ENCODE measurements around the gene KCNMA1. TPM values are rescaled to one million over a fixed set of nuclear protein-coding genes. Genes with fewer than 3 reads are reported as not detected.

Gene KCNMA1
- total and polyA plus RNA-seq, 3 donors from 2014 or later, result 13.6 to 36.1 (median 24.7) TPM

GRCh38 chr10:77070346-77070745 is 567.3 kb downstream of the KCNMA1 start:
- Histone ChIP-seq H3K9me3 (no peaks in the 10 kb centered on the region), H3K4me3 (no peak overlapping the region), H3K27me3 (no peaks in the 10 kb centered on the region), H3K27ac (no peak overlapping the region), H3K36me3 (ENCODE audit: low read depth, missing control alignments) (no peaks in the 10 kb centered on the region), H3K4me1 (no peaks in the 10 kb centered on the region)
- no peak for DNase-seq
- intact Hi-C loops (cut with DNase I; ENCODE audit: low total_unique reads), result no loop called here
- WGBS, 2 donors, result 91 to 95% methylated on average over 5 of the region's 5 CpGs
- TF ChIP-seq CTCF (IDR thresholded peaks at IDR 0.05), result no peak
- TF ChIP-seq POLR2A (IDR thresholded peaks at IDR 0.05), result no peak

- Histone ChIP-seq H3K4me3 (no peak overlapping the region), H3K9me3 (no peaks in the 10 kb centered on the region), H3K27ac (no peak overlapping the region), H3K4me1 (no peaks in the 10 kb centered on the region), H3K27me3 (no peaks in the 10 kb centered on the region), H3K36me3 (ENCODE audit: low read depth, missing control alignments) (no peaks in the 10 kb centered on the region)
- intact Hi-C loops (cut with DNase I; ENCODE audit: low total_unique reads), result no loop called here
- TF ChIP-seq CTCF (IDR thresholded peaks at IDR 0.05) (no peak), POLR2A (IDR thresholded peaks at IDR 0.05) (no peak)
- no peak for DNase-seq
- WGBS, 2 donors, result 59 to 63% methylated on average over 3 of the region's 3 CpGs
These were observed 568.6 kb downstream of the KCNMA1 start for GRCh38 chr10:77068969-77069368.

GRCh38 chr10:77068272-77068671 is 569.3 kb downstream of the KCNMA1 start:
- Histone ChIP-seq H3K4me1 (no peaks in the 10 kb centered on the region), H3K9me3 (no peaks in the 10 kb centered on the region), H3K27ac (no peak overlapping the region), H3K36me3 (ENCODE audit: low read depth, missing control alignments) (no peaks in the 10 kb centered on the region), H3K4me3 (no peak overlapping the region), H3K27me3 (no peaks in the 10 kb centered on the region)
- WGBS, 2 donors, result 79 to 88% methylated on average over 4 of the region's 4 CpGs
- no peak for DNase-seq
- TF ChIP-seq POLR2A (IDR thresholded peaks at IDR 0.05), result no peak
- no peak for TF ChIP-seq CTCF (IDR thresholded peaks at IDR 0.05)
- intact Hi-C loops (cut with DNase I; ENCODE audit: low total_unique reads), result no loop called here

- no peak for TF ChIP-seq CTCF (IDR thresholded peaks at IDR 0.05)
- no peak for TF ChIP-seq POLR2A (IDR thresholded peaks at IDR 0.05)
- Histone ChIP-seq H3K4me1 (no peaks in the 10 kb centered on the region), H3K27me3 (no peaks in the 10 kb centered on the region), H3K4me3 (no peak overlapping the region), H3K36me3 (ENCODE audit: low read depth, missing control alignments) (no peaks in the 10 kb centered on the region), H3K9me3 (no peaks in the 10 kb centered on the region), H3K27ac (no peak overlapping the region)
- no peak for DNase-seq
- WGBS, 2 donors, result 92 to 97% methylated on average over 3 of the region's 3 CpGs
- intact Hi-C loops (cut with DNase I; ENCODE audit: low total_unique reads), result no loop called here
These were observed 575.2 kb downstream of the KCNMA1 start for GRCh38 chr10:77062381-77062780.

GRCh38 chr10:77060913-77061312 is 576.7 kb downstream of the KCNMA1 start:
- intact Hi-C loops (cut with DNase I; ENCODE audit: low total_unique reads), result no loop called here
- TF ChIP-seq POLR2A (IDR thresholded peaks at IDR 0.05), result no peak
- TF ChIP-seq CTCF (IDR thresholded peaks at IDR 0.05), result no peak
- no peaks in the 10 kb centered on the region for H3K27me3 ChIP-seq
- no peak overlapping the region for H3K27ac ChIP-seq
- no peaks in the 10 kb centered on the region for H3K9me3 ChIP-seq
- no peaks in the 10 kb centered on the region for H3K4me1 ChIP-seq
- no peaks in the 10 kb centered on the region for H3K36me3 ChIP-seq (ENCODE audit: low read depth, missing control alignments)
- 93 to 94% methylated on average over 2 of the region's 2 CpGs for WGBS, 2 donors
- H3K4me3 ChIP-seq, result no peak overlapping the region
- DNase-seq, result no peak
